Subcutaneous adipose tissue (tissue), 4 donors: ENCODE measurements around the gene PDZD7. TPM values are rescaled to one million over a fixed set of nuclear protein-coding genes. Genes with fewer than 3 reads are reported as not detected.

Experiments used
- CTCF ChIP-seq: fragments of 450-650 bp; IDR thresholded peaks from one replicate; pipeline ENCODE4 v1.5.1; 2016; ENCODE audit warnings: low read depth, mild to moderate bottlenecking, control low read depth, antibody characterized with exemption, moderate library complexity
- total RNA-seq, 4 donors: library from RNA; depleted of rRNA; stranded (reverse); fragments of >200 nt; gene quantifications; one replicate each; pipeline ENCODE4 v1.1.0, GENCODE V29; 2016

Gene PDZD7
- total RNA-seq, 4 donors from 2014 or later = 0.22 to 1.7 (median 0.92) TPM

- TF ChIP-seq CTCF = no peak
Observed at GRCh38 chr10:100988166-100988565, 42.8 kb downstream of the PDZD7 start.

GRCh38 chr10:100987685-100988049 lies 43.3 kb downstream of the PDZD7 start:
- TF ChIP-seq CTCF = no peak

GRCh38 chr10:100986952-100987684 lies 43.8 kb downstream of the PDZD7 start, which contains the start of the genes MRPL43 and TWNK:
Gene MRPL43, minus strand, starts transcription at chr10:100987497. Its CDS starts 54 bp downstream, at chr10:100987443.
Gene TWNK, plus strand, starts transcription at chr10:100987543. Its CDS starts 668 bp downstream, at chr10:100988211.
- TF ChIP-seq CTCF = no peak

GRCh38 chr10:100986623-100986951 lies 44.3 kb downstream of the PDZD7 start:
- TF ChIP-seq CTCF = no peak

- TF ChIP-seq CTCF = no peak
Observed at GRCh38 chr10:100985336-100985735, 45.6 kb downstream of the PDZD7 start.

GRCh38 chr10:100984672-100985177 lies 46.2 kb downstream of the PDZD7 start:
- no peak for TF ChIP-seq CTCF

- no peak for TF ChIP-seq CTCF
Observed at GRCh38 chr10:100983868-100984671, 46.9 kb downstream of the PDZD7 start.
